ENCODE results near the gene ARMCX4. TPM values are rescaled to one million over a fixed set of nuclear protein-coding genes. Genes with fewer than 3 reads are reported as not detected.
A peak's percentile ranks its signal among the peaks of the same experiment; 100 is the strongest.

The ARMCX4 gene
- total and polyA plus RNA-seq, 2 of the 8 experiments (the other 6 are each of a cell fraction or from before 2014, with no cell fraction given) = 3.7 to 14.5 TPM

- TF ChIP-seq TAF7 (optimal IDR thresholded peaks at IDR 0.05; ENCODE audit: borderline replicate concordance, low read depth, low read length) (no peak), HDAC2 (IDR thresholded peaks at IDR 0.05; ENCODE audit: borderline replicate concordance in 1 of 2, low read depth in 2 of 2, low read length in 2 of 2) (no peak), YY1 (IDR thresholded peaks at IDR 0.05; ENCODE audit: low read depth, low read length) (no peak), CHD2 (IDR thresholded peaks at IDR 0.05; ENCODE audit: low read length) (no peak), POLR2AphosphoS5 (IDR thresholded peaks at IDR 0.05; ENCODE audit: low read depth, low read length) (peak; percentile 76)
Measured at GRCh38 chrX:101485212-101485949, at the start of gene ARMCX4 (continued).

All from H1 (cell line).